A673 (cell line): ENCODE data around the gene PPIL6. TPM values are rescaled to one million over a fixed set of nuclear protein-coding genes. Genes with fewer than 3 reads are reported as not detected.
A peak's percentile ranks its signal among the peaks of the same experiment; 100 is the strongest.

ENCODE experiments used
- BruUV-seq: library from RNA; stranded (reverse); fragments of 400-500 nt; replicated peaks from 2 replicates; lab custom pipeline; 2021; lab: Mats Ljungman, UMichigan
- CTCF ChIA-PET: fragments of 300-600 bp; sonication (Branson Sonifier 250); formaldehyde crosslinking; loops from one replicate; lab custom pipeline; 2022; ENCODE audit warnings: antibody characterized with exemption; lab: Charles Lee
- POLR2A ChIA-PET: fragments of 300-600 bp; sonication (Branson Sonifier 250); formaldehyde crosslinking; loops from one replicate; lab custom pipeline; 2022; ENCODE audit warnings: antibody characterized with exemption; ENCODE audit not compliant: low non-redundant PET; lab: Charles Lee
- DNase-seq: peaks from one replicate; pipeline ENCODE4 v3.0.0-alpha.2; 2015; ENCODE audit warnings: low spot score
- H3K27ac ChIP-seq: fragments of 200-600 bp; sonication (generic); 2 replicates; pipeline ENCODE4 v1.5.1; 2016; ENCODE audit warnings: mixed run types, low read depth, mild to moderate bottlenecking, mixed read lengths, antibody characterized with exemption, low read length; ENCODE audit not compliant: poor library complexity, severe bottlenecking
- H3K27me3 ChIP-seq: fragments of 200-600 bp; sonication (generic); replicated peaks from 2 replicates; pipeline ENCODE4 v1.6.1; 2017; ENCODE audit warnings: mixed run types, low read depth, mild to moderate bottlenecking, mixed read lengths, antibody characterized with exemption, low read length; ENCODE audit not compliant: insufficient read depth, poor library complexity
- H3K36me3 ChIP-seq: fragments of 200-600 bp; sonication (generic); 2 replicates; pipeline ENCODE4 v1.6.1; 2016; ENCODE audit warnings: mixed run types, mild to moderate bottlenecking, mixed read lengths, antibody characterized with exemption, low read length; ENCODE audit not compliant: insufficient read depth, poor library complexity, severe bottlenecking
- H3K4me1 ChIP-seq: fragments of 200-600 bp; sonication (generic); 2 replicates; pipeline ENCODE4 v1.6.1; 2017; ENCODE audit warnings: mixed run types, mild to moderate bottlenecking, mixed read lengths, antibody characterized with exemption, low read length; ENCODE audit not compliant: insufficient read depth, poor library complexity, severe bottlenecking
- H3K4me3 ChIP-seq: fragments of 200-600 bp; sonication (generic); 2 replicates; pipeline ENCODE4 v1.5.1; 2016; ENCODE audit warnings: low read depth, mixed run types, mild to moderate bottlenecking, mixed read lengths, low read length; ENCODE audit not compliant: poor library complexity, severe bottlenecking
- H3K9me3 ChIP-seq: fragments of 200-600 bp; sonication (generic); 2 replicates; pipeline ENCODE4 v1.6.1; 2016; ENCODE audit warnings: mixed run types, low read depth, mild to moderate bottlenecking, mixed read lengths, antibody characterized with exemption, low read length; ENCODE audit not compliant: poor library complexity, severe bottlenecking
- EZH2 ChIP-seq: fragments of 200-600 bp; sonication (generic); IDR thresholded peaks from 2 replicates; pipeline ENCODE4 v1.6.1; 2017; ENCODE audit warnings: borderline replicate concordance, low read depth, mild to moderate bottlenecking, mixed read lengths, antibody characterized with exemption, low read length; ENCODE audit not compliant: poor library complexity, severe bottlenecking
- intact Hi-C: fragments of 100-400 bp; cut with micrococcal nuclease; formaldehyde crosslinking; loops from one replicate; pipeline ENCODE4 v1.10.0; 2022; ENCODE audit not compliant: unreplicated experiment
- total RNA-seq: library from RNA; stranded (reverse); gene quantifications from 2 replicates; pipeline ENCODE4 v1.2.3, GENCODE V29; 2021
- TF ChIP-seq, protein P1 (sequence below): fragments of 300-800, 200-600 bp; sonication (generic); conservative IDR thresholded peaks from 2 replicates; pipeline ENCODE4 v1.5.1; 2017; ENCODE audit warnings: low read depth, mild to moderate bottlenecking, antibody characterized with exemption, low read length, moderate library complexity, mixed read lengths

PPIL6 gene
- total RNA-seq, 1 experiment from 2014 or later = 1.8 TPM

DNA sequence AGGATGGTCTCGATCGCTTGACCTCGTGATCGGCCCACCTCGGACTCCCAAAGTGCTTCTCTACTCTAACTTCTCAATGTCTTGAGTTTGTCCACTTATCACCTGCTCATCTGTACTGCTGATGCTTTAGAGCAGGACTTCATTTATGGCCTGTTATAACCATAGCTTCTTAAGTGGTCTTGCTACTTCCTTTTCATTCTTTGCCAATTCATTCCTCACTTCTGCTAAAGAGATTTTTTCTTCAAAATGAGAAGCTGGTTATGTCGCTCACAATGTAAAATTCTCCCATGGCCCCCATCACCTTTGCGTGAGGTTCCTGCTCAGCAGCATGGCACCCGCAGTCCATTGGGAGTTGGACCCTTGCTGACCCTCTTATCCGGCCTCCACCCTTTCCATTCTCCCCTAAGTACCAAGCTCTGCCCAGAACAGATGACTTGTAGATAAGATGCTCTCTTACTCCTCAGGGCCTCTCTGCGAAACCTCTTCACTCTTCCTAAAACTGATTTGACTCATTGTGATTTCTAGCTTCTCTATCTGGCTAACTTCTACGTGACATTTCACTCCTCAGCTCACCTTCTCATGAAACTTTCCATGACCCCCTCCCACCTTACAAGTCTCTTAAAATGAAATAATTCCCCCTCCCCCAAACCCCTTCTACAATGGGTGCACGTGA lies 44.2 kb downstream of the PPIL6 start:
- Histone ChIP-seq H3K4me1 (no peaks in the 10 kb centered on the region), H3K27ac (no peak overlapping the region), H3K27me3 (no peaks in the 10 kb centered on the region), H3K4me3 (no peak overlapping the region), H3K36me3 (no peaks in the 10 kb centered on the region), H3K9me3 (no peaks in the 10 kb centered on the region)
- intact Hi-C loops = no loop called here
- ChIA-PET CTCF (no interaction called here), POLR2A (no interaction called here)
- no peak for DNase-seq
- no peak for TF ChIP-seq EZH2
- TF ChIP-seq, protein P1, sequence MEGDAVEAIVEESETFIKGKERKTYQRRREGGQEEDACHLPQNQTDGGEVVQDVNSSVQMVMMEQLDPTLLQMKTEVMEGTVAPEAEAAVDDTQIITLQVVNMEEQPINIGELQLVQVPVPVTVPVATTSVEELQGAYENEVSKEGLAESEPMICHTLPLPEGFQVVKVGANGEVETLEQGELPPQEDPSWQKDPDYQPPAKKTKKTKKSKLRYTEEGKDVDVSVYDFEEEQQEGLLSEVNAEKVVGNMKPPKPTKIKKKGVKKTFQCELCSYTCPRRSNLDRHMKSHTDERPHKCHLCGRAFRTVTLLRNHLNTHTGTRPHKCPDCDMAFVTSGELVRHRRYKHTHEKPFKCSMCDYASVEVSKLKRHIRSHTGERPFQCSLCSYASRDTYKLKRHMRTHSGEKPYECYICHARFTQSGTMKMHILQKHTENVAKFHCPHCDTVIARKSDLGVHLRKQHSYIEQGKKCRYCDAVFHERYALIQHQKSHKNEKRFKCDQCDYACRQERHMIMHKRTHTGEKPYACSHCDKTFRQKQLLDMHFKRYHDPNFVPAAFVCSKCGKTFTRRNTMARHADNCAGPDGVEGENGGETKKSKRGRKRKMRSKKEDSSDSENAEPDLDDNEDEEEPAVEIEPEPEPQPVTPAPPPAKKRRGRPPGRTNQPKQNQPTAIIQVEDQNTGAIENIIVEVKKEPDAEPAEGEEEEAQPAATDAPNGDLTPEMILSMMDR = no peak
- no TSS peak for BruUV-seq

DNA sequence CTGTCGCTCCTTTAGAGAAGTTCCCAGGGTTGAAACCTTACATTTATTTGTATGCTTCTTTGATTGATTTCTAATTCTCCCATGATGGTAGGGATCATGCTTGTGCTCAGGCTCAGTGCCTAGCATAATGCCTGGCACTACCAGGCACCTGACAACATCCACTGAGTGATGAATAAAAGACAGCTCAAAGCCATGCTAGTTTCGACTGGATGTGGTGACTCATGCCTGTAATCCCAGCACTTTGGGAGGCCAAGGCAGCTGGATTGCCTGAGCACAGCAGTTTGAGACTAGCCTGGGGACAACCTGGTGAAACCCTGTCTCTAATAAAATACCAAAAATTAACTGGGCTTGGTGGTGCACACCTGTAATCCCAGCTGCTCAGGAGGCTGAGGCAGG lies 46.5 kb downstream of the PPIL6 start:
- ChIA-PET POLR2A (no interaction called here), CTCF (no interaction called here)
- TF ChIP-seq, protein P1 = no peak
- no peak for TF ChIP-seq EZH2
- no peak overlapping the region for H3K27ac ChIP-seq
- peak; percentile 14 for DNase-seq
- H3K9me3 ChIP-seq = no peaks in the 10 kb centered on the region
- H3K36me3 ChIP-seq = no peaks in the 10 kb centered on the region
- no TSS peak for BruUV-seq
- H3K4me1 ChIP-seq = no peaks in the 10 kb centered on the region
- intact Hi-C loops = no loop called here
- H3K4me3 ChIP-seq = no peak overlapping the region
- H3K27me3 ChIP-seq = no peaks in the 10 kb centered on the region

DNA sequence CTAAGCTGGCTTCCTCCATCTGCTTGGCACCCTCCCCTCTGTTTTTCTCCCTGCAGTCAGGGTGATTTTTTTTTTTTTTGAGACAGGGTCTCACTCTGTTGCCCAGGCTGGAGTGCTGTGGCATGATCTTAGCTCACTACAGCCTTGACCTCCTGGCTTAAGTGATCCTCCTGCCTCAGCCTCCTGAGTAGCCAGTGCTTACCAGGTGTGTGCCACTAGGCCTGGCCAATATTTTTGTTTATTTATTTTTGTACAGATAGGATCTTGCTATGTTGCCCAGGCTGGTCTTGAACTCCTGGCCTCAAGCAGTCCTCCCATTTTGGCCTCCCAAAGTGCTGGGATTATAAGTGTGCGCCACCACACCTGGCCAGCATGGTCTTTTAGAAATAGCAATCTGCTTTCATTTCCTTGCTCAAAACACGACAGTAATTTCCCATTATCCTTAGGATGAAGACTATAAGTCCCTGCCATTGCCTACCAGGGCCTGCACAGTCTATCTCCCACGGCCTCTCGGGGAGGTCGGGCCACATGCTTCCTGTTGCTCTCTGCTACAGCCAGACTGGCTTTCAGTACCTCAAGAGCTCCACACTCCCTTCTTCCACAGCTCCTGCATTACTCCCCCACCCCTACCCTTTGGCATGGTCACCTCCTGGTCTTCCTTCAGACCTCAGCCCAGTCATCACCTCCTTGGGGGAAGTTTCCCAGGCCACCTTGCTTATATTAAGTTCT lies 47.1 kb downstream of the PPIL6 start:
- Histone ChIP-seq H3K36me3 (no peaks in the 10 kb centered on the region), H3K27me3 (no peaks in the 10 kb centered on the region), H3K27ac (no peak overlapping the region), H3K4me3 (no peak overlapping the region), H3K9me3 (no peaks in the 10 kb centered on the region), H3K4me1 (no peaks in the 10 kb centered on the region)
- POLR2A ChIA-PET = no interaction called here
- no TSS peak for BruUV-seq
- CTCF ChIA-PET = no interaction called here
- intact Hi-C loops = no loop called here
- no peak for DNase-seq
- TF ChIP-seq, protein P1 = no peak
- TF ChIP-seq EZH2 = no peak
